Body of pancreas (tissue), 4 donors: ENCODE data around the gene S100A13. TPM values are rescaled to one million over a fixed set of nuclear protein-coding genes. Genes with fewer than 3 reads are reported as not detected.
"Not testable (repeated sequence)": the region's sequence is repeated elsewhere in the genome, so short reads cannot be mapped to it uniquely, and the experiment has no call there.

ENCODE experiments used
- ATAC-seq: fragments of 150-250 bp; one replicate; pipeline ENCODE4 v1.9.1; 2016
- DNase-seq, 4 donors: peaks; one replicate each; pipeline ENCODE4 v3.0.0-alpha.2; 2019
- H3K27ac ChIP-seq, 4 donors: fragments of 200-600 bp; sonication (generic); 1 replicate in 3 of 4; 2 replicates in 1 of 4; pipeline versions ENCODE4 v1.5.1 to v1.6.1; 2016 to 2019; ENCODE audit warnings: mild to moderate bottlenecking in 1 of 4, mixed read lengths in 1 of 4, moderate library complexity in 1 of 4
- H3K27me3 ChIP-seq, 2 donors: fragments of 200-600 bp; sonication (generic); one replicate each; pipeline ENCODE4 v1.6.0; 2016; ENCODE audit warnings: mild to moderate bottlenecking in 1 of 2
- H3K36me3 ChIP-seq, 2 donors: fragments of 200-600 bp; sonication (generic); replicated peaks in 1 of 2; 2 replicates each; pipeline ENCODE4 v1.5.1; 2016; ENCODE audit warnings: low read depth in 2 of 2; ENCODE audit not compliant: insufficient read depth in 1 of 2
- H3K4me1 ChIP-seq: fragments of 200-600 bp; sonication (generic); one replicate; pipeline ENCODE4 v1.6.0; 2016
- H3K4me3 ChIP-seq, 2 donors: fragments of 200-600 bp; sonication (generic); 1 replicate in 1 of 2; 2 replicates in 1 of 2; pipeline ENCODE4 v1.5.1; 2016 to 2019
- H3K9me3 ChIP-seq, 3 donors: fragments of 200-600 bp; sonication (generic); 1 replicate in 2 of 3; 2 replicates in 1 of 3; pipeline ENCODE4 v1.5.1; 2016
- CTCF ChIP-seq, 7 experiments: fragments of 450-650 bp in 4 of 7; fragments of 200-600 bp in 3 of 7; sonication (generic) in 3 of 7; IDR thresholded peaks; one replicate each; pipeline ENCODE4 v1.5.1; 2016 to 2019; ENCODE audit warnings: antibody characterized with exemption in 7 of 7
- POLR2A ChIP-seq, 3 donors: fragments of 450-650 bp; IDR thresholded peaks; one replicate each; pipeline ENCODE4 v1.6.1; 2016; ENCODE audit warnings: antibody characterized with exemption in 3 of 3, mild to moderate bottlenecking in 2 of 3
- WGBS, 2 donors: methylation state at CpG; one replicate each; pipeline ENCODE4 v1.1.5; 2017; 5-methylcytosine and 5-hydroxymethylcytosine counted together
- intact Hi-C: fragments of 100-400 bp; cut with DNase I; formaldehyde crosslinking; loops from one replicate; pipeline ENCODE4 v1.15.1; 2023
- total RNA-seq, 2 donors: library from RNA; depleted of rRNA; stranded (reverse); fragments of >200 nt; gene quantifications; one replicate each; pipeline ENCODE4 v1.1.0, GENCODE V29; 2016

The S100A13 gene
- 10 to 100 TPM; 65.3 to 88.7 TPM for total RNA-seq

- H3K9me3 ChIP-seq = no peaks in the 10 kb centered on the region
- DNase-seq = peak; percentile 78 to 88 (median 86)
- H3K27me3 ChIP-seq = no peaks in the 10 kb centered on the region
- WGBS, 2 donors = 7 to 10% methylated on average over 20 to 28 of the region's 28 CpGs
- intact Hi-C loops = no loop called here
- no peaks in the 10 kb centered on the region for H3K36me3 ChIP-seq
- ATAC-seq = peak; percentile 85
- TF ChIP-seq POLR2A (IDR thresholded peaks at IDR 0.05) (peak; percentile 62 to 86 (median 84)), CTCF (IDR thresholded peaks at IDR 0.05) (peak in 6 of 7 experiments; percentile 28 to 65 (median 56))
- peak within 1 kb of the TSS; percentile 71 to 87 (median 80) for H3K27ac ChIP-seq
- peak within 1 kb of the TSS in 1 of 2 donors; percentile 24 for H3K4me3 ChIP-seq
- H3K4me1 ChIP-seq = peaks cover 25% of the 10 kb centered on the region
Observed at GRCh38 chr1:153626904-153627714, at the start of gene S100A13. TSS of gene S100A13 (minus strand) at chr1:153627505. CDS start at chr1:153626472, 1,033 bp downstream.

- Histone ChIP-seq H3K4me3 (no peak overlapping the region), H3K27ac (no peak overlapping the region), H3K27me3 (no peaks in the 10 kb centered on the region), H3K36me3 (no peaks in the 10 kb centered on the region), H3K9me3 (no peaks in the 10 kb centered on the region), H3K4me1 (peaks cover 31% of the 10 kb centered on the region)
- TF ChIP-seq CTCF (IDR thresholded peaks at IDR 0.05) (no peak), POLR2A (IDR thresholded peaks at IDR 0.05) (no peak)
- 95 to 100% methylated on average over 2 of the region's 2 CpGs for WGBS, 2 donors
- DNase-seq = no peak
- intact Hi-C loops = no loop called here
- no peak for ATAC-seq
Observed at GRCh38 chr1:153673511-153673910, 46.2 kb upstream of the S100A13 start.

- H3K9me3 ChIP-seq, intact Hi-C loops, H3K36me3 ChIP-seq, H3K27me3 ChIP-seq: not testable (repeated sequence)
- peak overlapping the region; percentile 87 to 93 (median 90) for H3K27ac ChIP-seq
- ATAC-seq = peak; percentile 0
- peak overlapping the region in 1 of 2 donors; percentile 41 for H3K4me3 ChIP-seq
- 6 to 8% methylated on average over 28 of the region's 28 CpGs for WGBS, 2 donors
- peaks cover 24% of the 10 kb centered on the region for H3K4me1 ChIP-seq
- TF ChIP-seq CTCF (IDR thresholded peaks at IDR 0.05) = peak in 2 of 7 experiments; percentile 12 to 28
- peak in 3 of 4 donors; percentile 36 to 47 (median 38) for DNase-seq
Observed at GRCh38 chr1:153671628-153672353, 44.5 kb upstream of the S100A13 start.

- Histone ChIP-seq H3K4me3 (peak within 1 kb of the TSS; percentile 71 to 73), H3K9me3 (no peaks in the 10 kb centered on the region), H3K27ac (peak within 1 kb of the TSS; percentile 87 to 93 (median 90)), H3K27me3 (no peaks in the 10 kb centered on the region), H3K36me3 (peaks cover 0 to 12% of the 10 kb centered on the region in 2 donors), H3K4me1 (peaks cover 24% of the 10 kb centered on the region)
- WGBS, 2 donors = 0 to 1% methylated on average over 28 to 35 of the region's 35 CpGs
- ATAC-seq (peak; percentile 96), DNase-seq (peak; percentile 97 to 98 (median 97))
- TF ChIP-seq CTCF (IDR thresholded peaks at IDR 0.05) = peak in 1 of 7 experiments; percentile 27
- peak in 2 of 3 donors; percentile 89 for TF ChIP-seq POLR2A (IDR thresholded peaks at IDR 0.05)
- intact Hi-C loops = no loop called here
Observed at GRCh38 chr1:153670859-153671627, 43.7 kb upstream of the S100A13 start, which contains the start of gene ILF2. TSS of gene ILF2 (minus strand) at chr1:153670993. CDS start at chr1:153670922, 71 bp downstream.
